Panc1 (cell line): ENCODE data around the gene PRR5L.

ENCODE experiments used
- CTCF ChIP-seq: fragments of 450-650 bp; IDR thresholded peaks from 2 replicates; pipeline ENCODE4 v1.5.1; 2017; ENCODE audit warnings: mild to moderate bottlenecking
- POLR2AphosphoS5 ChIP-seq: IDR thresholded peaks from 2 replicates; pipeline ENCODE4 v1.6.1; 2012; ENCODE audit warnings: mild to moderate bottlenecking, low read depth, low read length, moderate library complexity
- SIN3A ChIP-seq: IDR thresholded peaks from 2 replicates; pipeline ENCODE4 v1.6.1; 2012; ENCODE audit warnings: low read depth, mild to moderate bottlenecking, low read length, moderate library complexity, borderline replicate concordance; ENCODE audit not compliant: insufficient read depth

DNA sequence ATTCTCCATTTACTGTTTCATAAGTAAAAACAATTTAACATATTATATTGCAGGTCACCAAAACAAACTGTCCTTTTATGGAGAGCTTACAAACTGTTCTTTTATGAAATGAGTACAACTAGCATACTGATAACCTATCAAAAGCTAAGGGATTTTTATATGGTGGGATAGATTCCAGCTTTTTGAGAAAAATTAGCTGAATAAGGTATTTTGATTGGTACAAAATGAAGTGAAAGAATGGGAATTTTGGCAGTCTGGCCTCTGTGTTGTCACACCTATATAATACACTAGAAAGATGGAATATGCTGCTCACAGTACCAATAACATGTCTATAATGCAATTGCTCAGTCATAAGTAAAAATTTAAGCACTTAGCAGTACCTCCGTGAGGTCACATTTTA lies 202.6 kb downstream of the PRR5L start:
- TF ChIP-seq CTCF = no peak
- TF ChIP-seq SIN3A = no peak
- TF ChIP-seq POLR2AphosphoS5 = no peak
